ENCODE measurements around the gene PIGT.

DNA sequence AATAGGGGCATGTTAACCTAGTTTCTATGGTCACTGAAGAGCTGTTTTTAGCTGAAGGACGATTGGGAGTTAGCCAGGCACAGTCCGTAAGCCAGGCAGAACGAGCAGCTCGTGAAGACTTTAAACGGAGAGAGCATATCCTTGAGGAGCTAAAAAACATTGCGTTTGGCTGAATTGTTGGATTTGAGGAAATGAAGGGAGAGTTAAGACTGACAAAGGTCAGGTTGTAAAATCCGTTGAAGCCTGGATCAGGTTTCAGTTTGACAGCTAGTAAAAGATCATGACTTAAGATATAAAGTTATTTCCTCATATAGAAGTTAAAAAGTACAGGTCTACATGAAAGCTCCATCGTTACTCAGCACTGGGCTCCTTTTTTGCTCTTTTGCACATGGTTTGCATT, 5.1 kb upstream of the PIGT start:
- TF ChIP-seq EZH2phosphoT487 (IDR thresholded peaks at IDR 0.05; ENCODE audit: borderline replicate concordance) (no peak), SP1 (IDR thresholded peaks at IDR 0.05; ENCODE audit: low read depth) (no peak), EZH2 (IDR thresholded peaks at IDR 0.05) (no peak), CEBPB (IDR thresholded peaks at IDR 0.05; ENCODE audit: low read depth) (no peak), POLR2AphosphoS5 (IDR thresholded peaks at IDR 0.05; ENCODE audit: low read depth, low read length) (no peak), ZNF274 (IDR thresholded peaks at IDR 0.05; ENCODE audit: low read depth, low read length) (no peak), SIN3A (IDR thresholded peaks at IDR 0.05; ENCODE audit: low read depth) (no peak)
- TF ChIP-seq, protein P1, sequence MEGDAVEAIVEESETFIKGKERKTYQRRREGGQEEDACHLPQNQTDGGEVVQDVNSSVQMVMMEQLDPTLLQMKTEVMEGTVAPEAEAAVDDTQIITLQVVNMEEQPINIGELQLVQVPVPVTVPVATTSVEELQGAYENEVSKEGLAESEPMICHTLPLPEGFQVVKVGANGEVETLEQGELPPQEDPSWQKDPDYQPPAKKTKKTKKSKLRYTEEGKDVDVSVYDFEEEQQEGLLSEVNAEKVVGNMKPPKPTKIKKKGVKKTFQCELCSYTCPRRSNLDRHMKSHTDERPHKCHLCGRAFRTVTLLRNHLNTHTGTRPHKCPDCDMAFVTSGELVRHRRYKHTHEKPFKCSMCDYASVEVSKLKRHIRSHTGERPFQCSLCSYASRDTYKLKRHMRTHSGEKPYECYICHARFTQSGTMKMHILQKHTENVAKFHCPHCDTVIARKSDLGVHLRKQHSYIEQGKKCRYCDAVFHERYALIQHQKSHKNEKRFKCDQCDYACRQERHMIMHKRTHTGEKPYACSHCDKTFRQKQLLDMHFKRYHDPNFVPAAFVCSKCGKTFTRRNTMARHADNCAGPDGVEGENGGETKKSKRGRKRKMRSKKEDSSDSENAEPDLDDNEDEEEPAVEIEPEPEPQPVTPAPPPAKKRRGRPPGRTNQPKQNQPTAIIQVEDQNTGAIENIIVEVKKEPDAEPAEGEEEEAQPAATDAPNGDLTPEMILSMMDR (IDR thresholded peaks at IDR 0.05 in 2 of 3, conservative IDR thresholded peaks at IDR 0.05 in 1 of 3; ENCODE audit: borderline replicate concordance in 1 of 3, insufficient read depth in 1 of 3, low read depth in 2 of 3, low read length in 2 of 3): no peak
- TF ChIP-seq, protein P2, sequence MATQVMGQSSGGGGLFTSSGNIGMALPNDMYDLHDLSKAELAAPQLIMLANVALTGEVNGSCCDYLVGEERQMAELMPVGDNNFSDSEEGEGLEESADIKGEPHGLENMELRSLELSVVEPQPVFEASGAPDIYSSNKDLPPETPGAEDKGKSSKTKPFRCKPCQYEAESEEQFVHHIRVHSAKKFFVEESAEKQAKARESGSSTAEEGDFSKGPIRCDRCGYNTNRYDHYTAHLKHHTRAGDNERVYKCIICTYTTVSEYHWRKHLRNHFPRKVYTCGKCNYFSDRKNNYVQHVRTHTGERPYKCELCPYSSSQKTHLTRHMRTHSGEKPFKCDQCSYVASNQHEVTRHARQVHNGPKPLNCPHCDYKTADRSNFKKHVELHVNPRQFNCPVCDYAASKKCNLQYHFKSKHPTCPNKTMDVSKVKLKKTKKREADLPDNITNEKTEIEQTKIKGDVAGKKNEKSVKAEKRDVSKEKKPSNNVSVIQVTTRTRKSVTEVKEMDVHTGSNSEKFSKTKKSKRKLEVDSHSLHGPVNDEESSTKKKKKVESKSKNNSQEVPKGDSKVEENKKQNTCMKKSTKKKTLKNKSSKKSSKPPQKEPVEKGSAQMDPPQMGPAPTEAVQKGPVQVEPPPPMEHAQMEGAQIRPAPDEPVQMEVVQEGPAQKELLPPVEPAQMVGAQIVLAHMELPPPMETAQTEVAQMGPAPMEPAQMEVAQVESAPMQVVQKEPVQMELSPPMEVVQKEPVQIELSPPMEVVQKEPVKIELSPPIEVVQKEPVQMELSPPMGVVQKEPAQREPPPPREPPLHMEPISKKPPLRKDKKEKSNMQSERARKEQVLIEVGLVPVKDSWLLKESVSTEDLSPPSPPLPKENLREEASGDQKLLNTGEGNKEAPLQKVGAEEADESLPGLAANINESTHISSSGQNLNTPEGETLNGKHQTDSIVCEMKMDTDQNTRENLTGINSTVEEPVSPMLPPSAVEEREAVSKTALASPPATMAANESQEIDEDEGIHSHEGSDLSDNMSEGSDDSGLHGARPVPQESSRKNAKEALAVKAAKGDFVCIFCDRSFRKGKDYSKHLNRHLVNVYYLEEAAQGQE (IDR thresholded peaks at IDR 0.05; ENCODE audit: low read depth): no peak
- TF ChIP-seq, protein P3, sequence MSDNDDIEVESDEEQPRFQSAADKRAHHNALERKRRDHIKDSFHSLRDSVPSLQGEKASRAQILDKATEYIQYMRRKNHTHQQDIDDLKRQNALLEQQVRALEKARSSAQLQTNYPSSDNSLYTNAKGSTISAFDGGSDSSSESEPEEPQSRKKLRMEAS (IDR thresholded peaks at IDR 0.05): no peak
- TF ChIP-seq, protein P4, sequence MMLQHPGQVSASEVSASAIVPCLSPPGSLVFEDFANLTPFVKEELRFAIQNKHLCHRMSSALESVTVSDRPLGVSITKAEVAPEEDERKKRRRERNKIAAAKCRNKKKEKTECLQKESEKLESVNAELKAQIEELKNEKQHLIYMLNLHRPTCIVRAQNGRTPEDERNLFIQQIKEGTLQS (IDR thresholded peaks at IDR 0.05): no peak
